AG04450 (cell line): ENCODE results near the gene LECT2. TPM values are rescaled to one million over a fixed set of nuclear protein-coding genes. Genes with fewer than 3 reads are reported as not detected.

ENCODE experiments used
- CTCF ChIA-PET: fragments of 300-600, 350-600 bp; formaldehyde crosslinking; extraction: SDS; loops from one replicate; lab custom pipeline; 2022; ENCODE audit warnings: antibody characterized with exemption, inconsistent platforms; lab: Charles Lee
- POLR2A ChIA-PET: fragments of 350-600 bp; formaldehyde crosslinking; extraction: SDS; loops from one replicate; lab custom pipeline; 2021; ENCODE audit warnings: antibody characterized with exemption, inconsistent platforms; lab: Yijun Ruan, JAX
- DNase-seq: peaks from one replicate; pipeline ENCODE4 v3.0.0-alpha.2; 2011; ENCODE audit warnings: low read depth, low spot score
- H3K27ac ChIP-seq: one replicate; pipeline ENCODE4 v1.5.1; 2012; ENCODE audit warnings: low read depth, low read length, control low read depth
- H3K27me3 ChIP-seq: one replicate; pipeline ENCODE4 v1.6.0; 2012; ENCODE audit warnings: low read length; ENCODE audit not compliant: control insufficient read depth, insufficient read depth
- H3K4me3 ChIP-seq: 2 replicates; pipeline ENCODE4 v1.5.1; 2011; ENCODE audit warnings: mild to moderate bottlenecking, low read depth, low read length, control low read depth
- H3K9me3 ChIP-seq: 2 replicates; pipeline ENCODE4 v1.5.1; 2012; ENCODE audit warnings: low read length; ENCODE audit not compliant: control insufficient read depth, insufficient read depth
- CTCF ChIP-seq: IDR thresholded peaks from 2 replicates; pipeline ENCODE4 v1.5.1; 2011; ENCODE audit warnings: low read depth, low read length, control low read depth, inconsistent platforms
- polyA plus RNA-seq: library from polyadenylated mRNA; depleted of rRNA; stranded (reverse); fragments of >200 nt; gene quantifications from 2 replicates; pipeline ENCODE4 v1.2.3, GENCODE V29; 2011

Gene LECT2
- polyA plus RNA-seq, 1 experiment: not detected

GRCh38 chr5:135995976-135996375, 41.2 kb upstream of the LECT2 start:
- Histone ChIP-seq H3K27ac (no peak overlapping the region), H3K9me3 (no peaks in the 10 kb centered on the region), H3K27me3 (no peaks in the 10 kb centered on the region), H3K4me3 (no peak overlapping the region)
- no peak for TF ChIP-seq CTCF
- DNase-seq: no peak
- ChIA-PET CTCF (interaction anchor here (1.0 kb wide), 1 partner anchor 51 kb away, joined by 5 read pairs; no protein-coding TSS in a partner anchor), POLR2A (interaction anchor here (0.8 to 2.5 kb wide), 2 partner anchors 10 to 33 kb away, joined by 3 to 7 read pairs; partner anchors contain the start of gene TGFBI)

GRCh38 chr5:135993880-135994636, 39.3 kb upstream of the LECT2 start:
- Histone ChIP-seq H3K27me3 (no peaks in the 10 kb centered on the region), H3K9me3 (no peaks in the 10 kb centered on the region; the same call in 1 of the 2 replicates), H3K27ac (peak overlapping the region; percentile 97), H3K4me3 (0 out of 2 replicates have a peak overlapping the region, but pooled peaks have one; percentile 7)
- CTCF ChIA-PET: interaction anchor here (0.9 to 1.8 kb wide), 4 partner anchors 16 to 88 kb away, joined by 4 to 8 read pairs (median 5); no protein-coding TSS in a partner anchor
- POLR2A ChIA-PET: interaction anchor here (0.6 to 2.4 kb wide), 7 partner anchors 10 to 64 kb away, joined by 3 to 27 read pairs (median 6); partner anchors contain the start of gene TGFBI
- TF ChIP-seq CTCF: no peak
- DNase-seq: peak; percentile 84

GRCh38 chr5:135993335-135993879, 38.6 kb upstream of the LECT2 start:
- ChIA-PET POLR2A (interaction anchor here (0.6 to 2.4 kb wide), 7 partner anchors 11 to 64 kb away, joined by 3 to 27 read pairs (median 6); partner anchors contain the start of gene TGFBI), CTCF (interaction anchor here (0.9 to 1.8 kb wide), 4 partner anchors 16 to 89 kb away, joined by 4 to 8 read pairs (median 5); no protein-coding TSS in a partner anchor)
- Histone ChIP-seq H3K9me3 (no peaks in the 10 kb centered on the region; the same call in 1 of the 2 replicates), H3K4me3 (0 out of 2 replicates have a peak overlapping the region, but pooled peaks have one; percentile 7), H3K27ac (peak overlapping the region; percentile 97), H3K27me3 (no peaks in the 10 kb centered on the region)
- TF ChIP-seq CTCF: no peak
- DNase-seq: no peak

- ChIA-PET CTCF (interaction anchor here (0.7 to 1.2 kb wide), 2 partner anchors 67 to 183 kb away, joined by 3 read pairs; no protein-coding TSS in a partner anchor), POLR2A (no interaction called here)
- Histone ChIP-seq H3K27ac (no peak overlapping the region), H3K27me3 (no peaks in the 10 kb centered on the region), H3K4me3 (no peak overlapping the region), H3K9me3 (no peaks in the 10 kb centered on the region; the same call in 1 of the 2 replicates)
- TF ChIP-seq CTCF: no peak
- DNase-seq: no peak
These were observed 36.6 kb upstream of the LECT2 start for GRCh38 chr5:135991429-135991828.
